Immature natural killer cell (primary cell): Measurements from ENCODE around the gene BCL2L14. TPM values are rescaled to one million over a fixed set of nuclear protein-coding genes. Genes with fewer than 3 reads are reported as not detected.
"Not testable (repeated sequence)": the region's sequence is repeated elsewhere in the genome, so short reads cannot be mapped to it uniquely, and the experiment has no call there.

Source experiments
- DNase-seq, 3 donors: peaks; one replicate each; pipeline ENCODE4 v3.0.0; 2022; ENCODE audit warnings: mixed read lengths in 1 of 3
- H3K27ac Mint-ChIP-seq, 6 donors: one replicate each; pipeline ENCODE4 v1.8.0; 2020; ENCODE audit warnings: mixed read lengths in 6 of 6, mild to moderate bottlenecking in 5 of 6, inconsistent platforms in 4 of 6, moderate library complexity in 3 of 6
- H3K27me3 Mint-ChIP-seq, 3 donors: one replicate each; pipeline ENCODE4 v1.8.0; 2020 to 2021; ENCODE audit warnings: low read depth in 3 of 3, mild to moderate bottlenecking in 3 of 3, mixed read lengths in 3 of 3, moderate library complexity in 3 of 3, inconsistent platforms in 1 of 3
- H3K36me3 Mint-ChIP-seq, 3 donors: one replicate each; pipeline ENCODE4 v1.8.0; 2020; ENCODE audit warnings: mixed read lengths in 3 of 3, inconsistent platforms in 2 of 3, mild to moderate bottlenecking in 2 of 3
- H3K4me1 Mint-ChIP-seq, 2 donors: one replicate each; pipeline ENCODE4 v1.8.0; 2020; ENCODE audit warnings: inconsistent platforms in 2 of 2, mild to moderate bottlenecking in 2 of 2, mixed read lengths in 2 of 2, moderate library complexity in 1 of 2
- H3K4me3 Mint-ChIP-seq, 5 donors: one replicate each; pipeline ENCODE4 v1.8.0; 2020; ENCODE audit warnings: mild to moderate bottlenecking in 5 of 5, mixed read lengths in 5 of 5, inconsistent platforms in 3 of 5, moderate library complexity in 3 of 5
- H3K9me3 Mint-ChIP-seq, 6 donors: one replicate each; pipeline ENCODE4 v1.8.0; 2020; ENCODE audit warnings: mild to moderate bottlenecking in 6 of 6, mixed read lengths in 6 of 6, inconsistent platforms in 4 of 6, moderate library complexity in 3 of 6
- polyA plus RNA-seq, 3 donors: library from polyadenylated mRNA; unstranded; fragments of 300-500 nt; fragmentation: Illumina TruSeq; gene quantifications; one replicate each; pipeline ENCODE4 v1.2.3, GENCODE V29; 2021

Gene BCL2L14
- polyA plus RNA-seq, 3 donors from 2014 or later: not detected

DNA sequence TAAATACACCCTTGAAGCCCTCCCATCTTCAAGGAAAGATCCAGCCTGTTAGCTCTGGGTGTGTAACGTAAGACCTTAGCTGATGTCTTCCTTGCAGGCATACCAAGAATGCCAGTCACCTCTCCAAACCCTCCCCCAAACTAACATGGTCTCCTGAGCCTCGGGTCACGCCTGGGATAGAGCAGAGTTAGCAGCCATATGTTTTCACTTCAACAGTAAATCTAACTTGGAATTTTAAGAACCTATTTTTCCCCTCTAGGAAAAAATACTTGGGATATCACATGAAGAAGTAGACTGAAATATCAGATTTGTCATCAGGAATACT lies 27.9 kb downstream of the BCL2L14 start:
- Mint-ChIP-seq H3K27ac (no peak overlapping the region), H3K9me3 (peaks cover 0 to 2% (median 0%) of the 10 kb centered on the region in 6 donors), H3K4me1 (no peaks in the 10 kb centered on the region), H3K4me3 (no peak overlapping the region), H3K27me3 (peaks cover 6 to 12% (median 9%) of the 10 kb centered on the region in 3 donors), H3K36me3 (no peaks in the 10 kb centered on the region)
- DNase-seq: no peak

- H3K4me1 Mint-ChIP-seq: no peaks in the 10 kb centered on the region
- H3K9me3 Mint-ChIP-seq: peaks cover 0 to 2% (median 0%) of the 10 kb centered on the region in 6 donors
- H3K36me3 Mint-ChIP-seq: no peaks in the 10 kb centered on the region
- no peak for DNase-seq
- no peak overlapping the region for H3K27ac Mint-ChIP-seq
- no peak overlapping the region for H3K4me3 Mint-ChIP-seq
- peaks cover 6 to 12% (median 9%) of the 10 kb centered on the region in 3 donors for H3K27me3 Mint-ChIP-seq
Measured at GRCh38 chr12:12099102-12099501, 28.4 kb downstream of the BCL2L14 start.

- Mint-ChIP-seq H3K27me3 (peaks cover 0 to 9% (median 2%) of the 10 kb centered on the region in 3 donors), H3K27ac (no peak overlapping the region), H3K4me1 (no peaks in the 10 kb centered on the region), H3K36me3 (peaks cover 5 to 7% (median 7%) of the 10 kb centered on the region in 3 donors), H3K4me3 (no peak overlapping the region), H3K9me3 (peaks cover 5 to 25% (median 17%) of the 10 kb centered on the region in 6 donors)
- DNase-seq: no peak
Measured at GRCh38 chr12:12107678-12108077, 36.9 kb downstream of the BCL2L14 start.

DNA sequence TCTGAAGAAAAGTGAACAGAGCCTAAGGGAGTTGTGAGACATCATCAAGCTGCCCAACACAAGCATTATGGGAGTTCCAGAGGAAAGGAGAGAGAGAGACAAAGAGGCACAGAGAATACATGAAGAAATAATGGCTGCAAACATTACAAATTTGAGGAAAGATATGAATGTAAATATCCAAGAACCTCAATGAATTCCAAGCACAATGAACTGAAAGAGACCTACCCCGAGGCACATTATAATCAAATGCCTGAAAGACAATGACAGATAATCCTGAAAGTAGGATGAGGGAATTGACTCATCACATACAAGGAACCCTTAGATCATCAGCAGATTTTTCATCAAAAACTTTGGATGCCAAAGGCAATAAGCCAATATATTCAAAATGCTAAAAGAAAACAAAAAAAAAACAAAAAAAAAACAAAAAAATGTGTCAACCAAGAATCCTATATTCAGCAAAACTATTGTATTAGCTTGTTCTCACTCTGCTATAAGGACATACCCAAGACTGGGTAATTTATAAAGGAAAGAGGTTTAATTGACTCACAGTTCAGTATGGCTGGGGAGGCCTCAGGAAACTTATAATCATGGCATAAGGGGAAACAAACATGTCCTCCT lies 37.8 kb downstream of the BCL2L14 start:
- H3K4me3 Mint-ChIP-seq: no peak overlapping the region
- peaks cover 0 to 7% (median 0%) of the 10 kb centered on the region in 3 donors for H3K27me3 Mint-ChIP-seq
- no peak for DNase-seq
- H3K36me3 Mint-ChIP-seq: peaks cover 5 to 7% (median 7%) of the 10 kb centered on the region in 3 donors
- H3K4me1 Mint-ChIP-seq: no peaks in the 10 kb centered on the region
- H3K9me3 Mint-ChIP-seq: peaks cover 5 to 25% (median 17%) of the 10 kb centered on the region in 6 donors
- H3K27ac Mint-ChIP-seq: no peak overlapping the region

GRCh38 chr12:12110923-12111555 lies 40.3 kb downstream of the BCL2L14 start:
- H3K36me3 Mint-ChIP-seq, H3K27ac Mint-ChIP-seq, H3K4me1 Mint-ChIP-seq: not testable (repeated sequence)
- Mint-ChIP-seq H3K4me3 (peak overlapping the region in 1 of 5 donors; percentile 46), H3K27me3 (peaks cover 0 to 10% (median 2%) of the 10 kb centered on the region in 3 donors), H3K9me3 (peaks cover 4 to 25% (median 17%) of the 10 kb centered on the region in 6 donors)
- DNase-seq: peak in 2 of 3 donors; percentile 3 to 8

DNA sequence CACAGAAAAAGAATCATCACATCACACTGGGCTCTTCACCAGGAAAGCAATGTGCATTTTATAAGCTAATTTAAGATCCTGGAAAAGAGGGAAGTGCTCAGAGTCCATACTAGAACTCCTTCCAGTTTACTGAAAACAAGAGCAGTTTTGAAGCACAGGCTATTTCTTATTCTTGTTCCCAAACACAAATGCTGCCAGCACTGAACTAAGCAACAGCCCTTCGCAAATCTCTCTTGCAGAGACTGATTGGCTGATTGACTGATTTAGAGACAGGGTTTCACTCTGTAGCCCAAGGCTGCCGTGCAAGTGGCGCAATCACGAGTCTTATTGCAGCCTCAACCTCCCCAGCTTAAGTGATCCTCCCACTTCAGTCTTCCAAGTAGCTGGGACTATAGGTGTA lies 44.8 kb downstream of the BCL2L14 start:
- no peak for DNase-seq
- Mint-ChIP-seq H3K9me3 (no peaks in the 10 kb centered on the region), H3K4me1 (no peaks in the 10 kb centered on the region), H3K27ac (no peak overlapping the region), H3K36me3 (no peaks in the 10 kb centered on the region), H3K27me3 (peaks cover 2 to 5% (median 5%) of the 10 kb centered on the region in 3 donors), H3K4me3 (no peak overlapping the region)

GRCh38 chr12:12116677-12117076 lies 45.9 kb downstream of the BCL2L14 start:
- Mint-ChIP-seq H3K27ac (no peak overlapping the region), H3K27me3 (peaks cover 2 to 7% (median 5%) of the 10 kb centered on the region in 3 donors), H3K4me1 (no peaks in the 10 kb centered on the region), H3K4me3 (no peak overlapping the region), H3K9me3 (no peaks in the 10 kb centered on the region), H3K36me3 (no peaks in the 10 kb centered on the region)
- no peak for DNase-seq

GRCh38 chr12:12121061-12121460 lies 50.3 kb downstream of the BCL2L14 start:
- DNase-seq: no peak
- Mint-ChIP-seq H3K27ac (no peak overlapping the region), H3K27me3 (peaks cover 3 to 5% (median 4%) of the 10 kb centered on the region in 3 donors), H3K36me3 (no peaks in the 10 kb centered on the region), H3K9me3 (no peaks in the 10 kb centered on the region), H3K4me3 (no peak overlapping the region), H3K4me1 (no peaks in the 10 kb centered on the region)

- peaks cover 3 to 7% (median 4%) of the 10 kb centered on the region in 3 donors for H3K27me3 Mint-ChIP-seq
- no peak for DNase-seq
- no peak overlapping the region for H3K4me3 Mint-ChIP-seq
- no peaks in the 10 kb centered on the region for H3K4me1 Mint-ChIP-seq
- no peak overlapping the region for H3K27ac Mint-ChIP-seq
- H3K9me3 Mint-ChIP-seq: no peaks in the 10 kb centered on the region
- H3K36me3 Mint-ChIP-seq: no peaks in the 10 kb centered on the region
Measured at GRCh38 chr12:12123036-12123604, 52.4 kb downstream of the BCL2L14 start.

DNA sequence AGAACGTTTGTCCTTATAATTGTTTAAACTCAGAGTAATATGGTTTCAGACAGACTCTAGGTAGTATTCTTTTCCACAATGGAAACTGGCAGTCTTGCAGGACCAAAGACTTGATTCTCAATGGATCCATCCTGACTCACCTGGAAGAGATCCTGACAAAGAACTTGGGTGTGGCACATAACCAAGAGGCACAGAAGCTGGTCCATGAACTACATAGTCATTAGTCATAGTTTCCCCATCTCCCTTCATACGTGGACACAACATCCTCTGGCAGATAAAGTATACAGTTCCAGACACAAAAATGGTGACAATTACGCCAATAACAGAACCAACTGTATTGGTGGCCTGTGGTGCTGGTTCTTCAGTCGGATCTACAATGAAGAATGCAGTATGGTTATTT lies 55.8 kb downstream of the BCL2L14 start:
- Mint-ChIP-seq H3K27ac (no peak overlapping the region), H3K36me3 (no peaks in the 10 kb centered on the region), H3K4me1 (no peaks in the 10 kb centered on the region), H3K27me3 (peaks cover under 1 to 5% (median 5%) of the 10 kb centered on the region in 3 donors), H3K9me3 (no peaks in the 10 kb centered on the region), H3K4me3 (no peak overlapping the region)
- DNase-seq: no peak

DNA sequence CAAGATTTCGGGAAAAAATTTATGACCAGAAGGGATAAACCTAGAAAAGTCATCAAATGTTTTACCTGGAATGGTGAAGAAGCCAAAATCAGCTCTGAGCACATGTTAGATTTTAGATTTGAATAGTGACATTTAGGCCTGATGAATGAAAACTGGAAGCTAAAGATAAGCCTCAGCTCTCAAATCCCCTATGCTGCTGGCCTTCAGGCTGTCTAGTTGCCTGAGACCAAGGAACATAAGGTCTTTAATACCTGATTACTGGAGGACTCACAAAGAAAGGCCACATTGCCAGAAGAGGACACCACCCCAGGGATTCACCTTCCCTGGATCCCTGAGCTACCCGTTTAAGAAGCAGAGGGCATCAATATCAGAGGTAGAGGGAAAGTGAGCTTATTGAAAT lies 56.6 kb downstream of the BCL2L14 start:
- DNase-seq: no peak
- no peaks in the 10 kb centered on the region for H3K36me3 Mint-ChIP-seq
- no peak overlapping the region for H3K27ac Mint-ChIP-seq
- H3K4me3 Mint-ChIP-seq: no peak overlapping the region
- H3K27me3 Mint-ChIP-seq: peaks cover 3 to 5% (median 4%) of the 10 kb centered on the region in 3 donors
- no peaks in the 10 kb centered on the region for H3K4me1 Mint-ChIP-seq
- H3K9me3 Mint-ChIP-seq: no peaks in the 10 kb centered on the region

GRCh38 chr12:12128670-12129069 lies 57.9 kb downstream of the BCL2L14 start:
- H3K4me1 Mint-ChIP-seq: no peaks in the 10 kb centered on the region
- no peaks in the 10 kb centered on the region for H3K36me3 Mint-ChIP-seq
- no peaks in the 10 kb centered on the region for H3K9me3 Mint-ChIP-seq
- no peak overlapping the region for H3K27ac Mint-ChIP-seq
- no peak for DNase-seq
- peaks cover 5 to 10% (median 6%) of the 10 kb centered on the region in 3 donors for H3K27me3 Mint-ChIP-seq
- H3K4me3 Mint-ChIP-seq: no peak overlapping the region

DNA sequence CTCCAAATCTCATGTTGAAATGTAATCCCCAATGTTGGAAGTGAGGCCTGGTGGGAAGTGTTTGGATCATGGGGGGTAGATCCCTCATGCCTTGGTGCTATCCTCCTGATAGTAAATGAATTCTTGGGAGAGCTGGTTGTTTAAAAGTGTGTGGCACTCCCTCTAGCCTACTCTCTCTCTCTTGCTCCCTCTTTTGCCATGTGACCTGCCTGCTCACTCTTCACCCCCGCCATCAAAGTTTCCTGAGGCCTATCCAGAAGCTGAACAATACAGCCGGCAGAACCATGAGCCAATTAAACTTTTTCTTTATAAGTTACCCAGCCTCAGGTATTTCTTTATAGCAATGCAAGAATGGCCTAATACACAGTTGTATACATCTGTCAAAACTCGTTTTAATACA lies 62.5 kb downstream of the BCL2L14 start:
- H3K9me3 Mint-ChIP-seq: no peaks in the 10 kb centered on the region
- H3K4me1 Mint-ChIP-seq: no peaks in the 10 kb centered on the region
- DNase-seq: no peak
- H3K36me3 Mint-ChIP-seq: no peaks in the 10 kb centered on the region
- H3K27ac Mint-ChIP-seq: no peak overlapping the region
- peaks cover 2 to 18% (median 6%) of the 10 kb centered on the region in 3 donors for H3K27me3 Mint-ChIP-seq
- no peak overlapping the region for H3K4me3 Mint-ChIP-seq

DNA sequence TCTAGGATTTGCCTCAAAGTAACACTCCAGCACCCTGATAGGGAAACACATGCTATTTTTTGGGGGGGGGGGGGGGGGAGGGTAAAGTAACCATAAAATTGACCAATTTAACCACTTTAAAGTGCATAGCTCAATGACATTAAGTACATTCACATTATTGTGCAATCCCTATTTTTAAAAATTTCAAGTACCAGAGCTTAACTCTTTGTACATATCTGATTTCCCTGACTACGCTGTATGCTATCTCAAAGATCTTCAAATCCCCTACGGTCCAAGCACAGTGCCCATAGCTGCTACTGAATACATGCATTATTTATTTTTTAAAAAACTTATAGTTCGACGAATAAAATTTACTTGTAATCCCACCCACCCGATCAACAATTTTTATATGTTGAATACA lies 63.0 kb downstream of the BCL2L14 start:
- Mint-ChIP-seq H3K9me3 (no peaks in the 10 kb centered on the region), H3K4me3 (no peak overlapping the region), H3K27ac (no peak overlapping the region), H3K27me3 (peaks cover 2 to 18% (median 6%) of the 10 kb centered on the region in 3 donors), H3K4me1 (no peaks in the 10 kb centered on the region), H3K36me3 (no peaks in the 10 kb centered on the region)
- DNase-seq: no peak
